CD4-positive, alpha-beta T cell treated with Interferon gamma for 1 hour (primary cell): ENCODE results near the gene CLSTN2.

Experiments
- DNase-seq: peaks from one replicate; pipeline ENCODE4 v3.0.0-alpha.2; 2020

Gene CLSTN2

GRCh38 chr3:140573011-140573410, 638.0 kb downstream of the CLSTN2 start:
- DNase-seq, result no peak

GRCh38 chr3:140574375-140574774, 639.4 kb downstream of the CLSTN2 start:
- DNase-seq, result no peak

- DNase-seq, result no peak
Observed at GRCh38 chr3:140576449-140576848, 641.5 kb downstream of the CLSTN2 start.

GRCh38 chr3:140577911-140578310, 642.9 kb downstream of the CLSTN2 start:
- no peak for DNase-seq

GRCh38 chr3:140579260-140579659, 644.3 kb downstream of the CLSTN2 start:
- DNase-seq, result no peak

GRCh38 chr3:140580746-140581145, 645.8 kb downstream of the CLSTN2 start:
- no peak for DNase-seq

- no peak for DNase-seq
Observed at GRCh38 chr3:140584549-140584948, 649.6 kb downstream of the CLSTN2 start.

GRCh38 chr3:140585828-140586227, 650.8 kb downstream of the CLSTN2 start:
- DNase-seq, result no peak

- DNase-seq, result no peak
Observed at GRCh38 chr3:140586311-140586710, 651.3 kb downstream of the CLSTN2 start.

- no peak for DNase-seq
Observed at GRCh38 chr3:140588558-140588957, 653.6 kb downstream of the CLSTN2 start.

GRCh38 chr3:140593766-140594165, 658.8 kb downstream of the CLSTN2 start:
- no peak for DNase-seq

GRCh38 chr3:140595295-140595694, 660.3 kb downstream of the CLSTN2 start:
- no peak for DNase-seq

GRCh38 chr3:140597364-140597763, 662.4 kb downstream of the CLSTN2 start:
- no peak for DNase-seq

- DNase-seq, result no peak
Observed at GRCh38 chr3:140597792-140598191, 662.8 kb downstream of the CLSTN2 start.

- DNase-seq, result no peak
Observed at GRCh38 chr3:140599009-140599408, 664.0 kb downstream of the CLSTN2 start.

- no peak for DNase-seq
Observed at GRCh38 chr3:140599496-140599895, 664.5 kb downstream of the CLSTN2 start.

GRCh38 chr3:140601881-140602280, 666.9 kb downstream of the CLSTN2 start:
- DNase-seq, result no peak

GRCh38 chr3:140602781-140603180, 667.8 kb downstream of the CLSTN2 start:
- no peak for DNase-seq

- no peak for DNase-seq
Observed at GRCh38 chr3:140603766-140604165, 668.8 kb downstream of the CLSTN2 start.

- no peak for DNase-seq
Observed at GRCh38 chr3:140610544-140610943, 675.6 kb downstream of the CLSTN2 start.

GRCh38 chr3:140614001-140614400, 679.0 kb downstream of the CLSTN2 start:
- no peak for DNase-seq

- DNase-seq, result no peak
Observed at GRCh38 chr3:140617135-140617534, 682.1 kb downstream of the CLSTN2 start.

GRCh38 chr3:140626856-140627255, 691.9 kb downstream of the CLSTN2 start:
- DNase-seq, result no peak
